H9 (cell line): ENCODE measurements around the gene COG2. TPM values are rescaled to one million over a fixed set of nuclear protein-coding genes. Genes with fewer than 3 reads are reported as not detected.

Source experiments
- DNase-seq: peaks from one replicate; pipeline ENCODE4 v3.0.0-alpha.2; 2017
- H2AFZ ChIP-seq: one replicate; pipeline ENCODE4 v1.6.1; 2013; ENCODE audit warnings: mild to moderate bottlenecking, low read length, control low read depth, moderate library complexity
- H2AK5ac ChIP-seq: 2 replicates; pipeline ENCODE4 v1.6.1; 2013; ENCODE audit warnings: low read length, control low read depth, mixed read lengths; ENCODE audit not compliant: insufficient read length
- H2BK120ac ChIP-seq: one replicate; pipeline ENCODE4 v1.6.1; 2013; ENCODE audit warnings: low read depth, mild to moderate bottlenecking, low read length, control low read depth, inconsistent platforms; ENCODE audit not compliant: poor library complexity, severe bottlenecking
- H2BK12ac ChIP-seq: 2 replicates; pipeline ENCODE4 v1.6.1; 2013; ENCODE audit warnings: low read length, control low read depth, mixed read lengths, low read depth; ENCODE audit not compliant: insufficient read length
- H2BK15ac ChIP-seq: 2 replicates; pipeline ENCODE4 v1.6.1; 2013; ENCODE audit warnings: low read depth, low read length, control low read depth
- H2BK20ac ChIP-seq: one replicate; pipeline ENCODE4 v1.6.1; 2013; ENCODE audit warnings: low read depth, mild to moderate bottlenecking, low read length, control low read depth, inconsistent platforms; ENCODE audit not compliant: poor library complexity, severe bottlenecking
- H2BK5ac ChIP-seq: 2 replicates; pipeline ENCODE4 v1.6.1; 2013; ENCODE audit warnings: low read length, control low read depth, mixed read lengths; ENCODE audit not compliant: insufficient read length
- H3K14ac ChIP-seq: 2 replicates; pipeline ENCODE4 v1.6.1; 2013; ENCODE audit warnings: low read length, control low read depth; ENCODE audit not compliant: insufficient read depth
- H3K18ac ChIP-seq: 2 replicates; pipeline ENCODE4 v1.6.1; 2013; ENCODE audit warnings: low read depth, mild to moderate bottlenecking, mixed read lengths, low read length, control low read depth; ENCODE audit not compliant: insufficient read length
- H3K23ac ChIP-seq: 2 replicates; pipeline ENCODE4 v1.6.1; 2013; ENCODE audit warnings: low read length, control low read depth, mixed read lengths, low read depth; ENCODE audit not compliant: insufficient read length
- H3K23me2 ChIP-seq: 2 replicates; pipeline ENCODE4 v1.6.1; 2013; ENCODE audit warnings: low read depth, mild to moderate bottlenecking, mixed read lengths, low read length, control low read depth; ENCODE audit not compliant: insufficient read length, poor library complexity, severe bottlenecking
- H3K27ac ChIP-seq: 2 replicates; pipeline ENCODE4 v1.5.1; 2013; ENCODE audit warnings: low read length, control low read depth, mixed read lengths, low read depth; ENCODE audit not compliant: insufficient read length
- H3K27me3 ChIP-seq: 2 replicates; pipeline ENCODE4 v1.6.1; 2013; ENCODE audit warnings: low read length, control low read depth, inconsistent platforms; ENCODE audit not compliant: insufficient read depth
- H3K4ac ChIP-seq: 2 replicates; pipeline ENCODE4 v1.6.1; 2013; ENCODE audit warnings: low read depth, mild to moderate bottlenecking, control low read depth, inconsistent platforms, low read length, moderate library complexity
- H3K4me1 ChIP-seq: 2 replicates; pipeline ENCODE4 v1.6.1; 2013; ENCODE audit warnings: low read length, control low read depth, inconsistent platforms; ENCODE audit not compliant: insufficient read depth
- H3K4me2 ChIP-seq: 2 replicates; pipeline ENCODE4 v1.6.1; 2013; ENCODE audit warnings: low read length, control low read depth, mixed read lengths; ENCODE audit not compliant: insufficient read length, insufficient read depth
- H3K56ac ChIP-seq: 2 replicates; pipeline ENCODE4 v1.6.1; 2013; ENCODE audit warnings: low read depth, mild to moderate bottlenecking, mixed read lengths, low read length, control low read depth; ENCODE audit not compliant: insufficient read length
- H3K79me1 ChIP-seq: 2 replicates; pipeline ENCODE4 v1.6.1; 2013; ENCODE audit warnings: low read depth, mild to moderate bottlenecking, moderate library complexity, low read length, control low read depth, inconsistent platforms; ENCODE audit not compliant: insufficient read depth, poor library complexity, severe bottlenecking
- H3K79me2 ChIP-seq: 2 replicates; pipeline ENCODE4 v1.6.1; 2013; ENCODE audit warnings: low read length, control low read depth, inconsistent platforms; ENCODE audit not compliant: insufficient read depth
- H3K9ac ChIP-seq: 2 replicates; pipeline ENCODE4 v1.6.1; 2013; ENCODE audit warnings: low read length, control low read depth, mixed read lengths; ENCODE audit not compliant: insufficient read length; ENCODE audit errors: extremely low read depth
- H3K9me3 ChIP-seq: one replicate; pipeline ENCODE4 v1.6.1; 2013; ENCODE audit warnings: low read depth, low read length, inconsistent platforms; ENCODE audit not compliant: control insufficient read depth
- H3T11ph ChIP-seq: one replicate; pipeline ENCODE4 v1.6.1; 2013; ENCODE audit warnings: mild to moderate bottlenecking, low read length, control low read depth, inconsistent platforms
- H4K20me1 ChIP-seq: one replicate; pipeline ENCODE4 v1.6.1; 2013; ENCODE audit not compliant: control insufficient read depth, insufficient read length, insufficient read depth
- H4K5ac ChIP-seq: 2 replicates; pipeline ENCODE4 v1.6.1; 2013; ENCODE audit warnings: low read depth, mild to moderate bottlenecking, mixed read lengths, low read length, control low read depth; ENCODE audit not compliant: insufficient read length
- H4K8ac ChIP-seq: replicated peaks from 2 replicates; pipeline ENCODE4 v1.6.1; 2013; ENCODE audit warnings: low read length, control low read depth, mixed read lengths, low read depth; ENCODE audit not compliant: insufficient read length
- H4K91ac ChIP-seq: 2 replicates; pipeline ENCODE4 v1.6.1; 2013; ENCODE audit warnings: low read depth, mild to moderate bottlenecking, moderate library complexity, mixed read lengths, low read length, control low read depth; ENCODE audit not compliant: insufficient read length
- H3K27ac Mint-ChIP-seq, 3 experiments: 2 replicates in 2 of 3; 3 replicates in 1 of 3; pipeline ENCODE4 v1.8.0; 2020 to 2021; ENCODE audit warnings: mixed read lengths in 3 of 3, mild to moderate bottlenecking in 1 of 3, moderate library complexity in 1 of 3
- H3K27me3 Mint-ChIP-seq: 2 replicates; pipeline ENCODE4 v1.8.0; 2021; ENCODE audit warnings: low read depth, mild to moderate bottlenecking, moderate library complexity, mixed read lengths
- H3K36me3 Mint-ChIP-seq, 3 experiments: 2 replicates in 2 of 3; 3 replicates in 1 of 3; pipeline ENCODE4 v1.8.0; 2020 to 2021; ENCODE audit warnings: low read depth in 3 of 3, mixed read lengths in 3 of 3; ENCODE audit not compliant: insufficient read depth in 1 of 3
- H3K4me1 Mint-ChIP-seq, 2 experiments: 2 replicates each; pipeline ENCODE4 v1.8.0; 2020; ENCODE audit warnings: mixed read lengths in 2 of 2
- H3K4me3 Mint-ChIP-seq, 2 experiments: 2 replicates in 1 of 2; 3 replicates in 1 of 2; pipeline ENCODE4 v1.8.0; 2020 to 2021; ENCODE audit warnings: mild to moderate bottlenecking in 2 of 2, mixed read lengths in 2 of 2, moderate library complexity in 1 of 2
- H3K9me3 Mint-ChIP-seq, 2 experiments: 2 replicates in 1 of 2; 3 replicates in 1 of 2; pipeline ENCODE4 v1.8.0; 2020; ENCODE audit warnings: mild to moderate bottlenecking in 2 of 2, mixed read lengths in 2 of 2, moderate library complexity in 1 of 2
- WGBS: extraction: QIAGEN DNeasy Blood & Tissue Kit; methylation state at CpG from one replicate; pipeline ENCODE4 v1.1.7; 2013; ENCODE audit warnings: missing lambda C conversion rate, low lambda C conversion rate, mixed read lengths; ENCODE audit not compliant: insufficient read length; ENCODE audit errors: extremely low coverage; 5-methylcytosine and 5-hydroxymethylcytosine counted together
- total RNA-seq: library from RNA; stranded (reverse); gene quantifications from 2 replicates; pipeline ENCODE4 v1.2.1, GENCODE V29; 2021
- TF ChIP-seq, protein P1 (sequence below): fragments of 200-600 bp; sonication (generic); conservative IDR thresholded peaks from 3 replicates; pipeline ENCODE4 v1.8.0; 2021; ENCODE audit warnings: antibody characterized with exemption, mild to moderate bottlenecking

COG2 gene
- total RNA-seq, 1 experiment from 2014 or later, result 42.2 TPM

DNA sequence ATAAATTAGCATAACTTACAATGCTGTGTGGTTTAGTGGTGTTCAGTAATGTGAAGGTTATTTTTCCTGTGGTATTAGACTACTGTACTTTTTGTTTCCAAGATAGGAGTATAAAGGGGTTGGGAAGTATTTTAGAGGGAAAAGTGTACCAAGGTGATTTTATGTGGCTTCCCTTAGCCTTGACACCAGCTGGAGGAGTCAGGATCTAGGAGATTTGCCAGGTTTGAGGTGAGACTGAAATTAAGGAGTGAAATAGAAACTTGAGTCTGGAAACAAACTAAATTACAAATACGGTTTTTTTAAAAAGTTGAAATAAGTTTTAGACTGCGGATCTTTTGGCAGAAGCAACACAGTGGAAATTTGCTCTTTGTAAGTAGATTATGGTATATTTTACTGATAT lies 32.3 kb downstream of the COG2 start:
- TF ChIP-seq, protein P1, sequence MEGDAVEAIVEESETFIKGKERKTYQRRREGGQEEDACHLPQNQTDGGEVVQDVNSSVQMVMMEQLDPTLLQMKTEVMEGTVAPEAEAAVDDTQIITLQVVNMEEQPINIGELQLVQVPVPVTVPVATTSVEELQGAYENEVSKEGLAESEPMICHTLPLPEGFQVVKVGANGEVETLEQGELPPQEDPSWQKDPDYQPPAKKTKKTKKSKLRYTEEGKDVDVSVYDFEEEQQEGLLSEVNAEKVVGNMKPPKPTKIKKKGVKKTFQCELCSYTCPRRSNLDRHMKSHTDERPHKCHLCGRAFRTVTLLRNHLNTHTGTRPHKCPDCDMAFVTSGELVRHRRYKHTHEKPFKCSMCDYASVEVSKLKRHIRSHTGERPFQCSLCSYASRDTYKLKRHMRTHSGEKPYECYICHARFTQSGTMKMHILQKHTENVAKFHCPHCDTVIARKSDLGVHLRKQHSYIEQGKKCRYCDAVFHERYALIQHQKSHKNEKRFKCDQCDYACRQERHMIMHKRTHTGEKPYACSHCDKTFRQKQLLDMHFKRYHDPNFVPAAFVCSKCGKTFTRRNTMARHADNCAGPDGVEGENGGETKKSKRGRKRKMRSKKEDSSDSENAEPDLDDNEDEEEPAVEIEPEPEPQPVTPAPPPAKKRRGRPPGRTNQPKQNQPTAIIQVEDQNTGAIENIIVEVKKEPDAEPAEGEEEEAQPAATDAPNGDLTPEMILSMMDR, result no peak

More for the DNA sequence above, 32.3 kb downstream of the COG2 start:
- Histone ChIP-seq H4K8ac (no peak overlapping the region), H4K20me1 (no peaks in the 10 kb centered on the region), H2AK5ac (no peak overlapping the region), H4K91ac (no peak overlapping the region), H3K14ac (no peak overlapping the region), H3K18ac (no peak overlapping the region), H3K9me3 (no peaks in the 10 kb centered on the region), H4K5ac (no peak overlapping the region), H3T11ph (no peak overlapping the region), H3K23ac (no peak overlapping the region), H3K79me1 (no peaks in the 10 kb centered on the region), H3K79me2 (no peaks in the 10 kb centered on the region), H3K23me2 (no peaks in the 10 kb centered on the region), H3K27me3 (no peaks in the 10 kb centered on the region), H2BK15ac (no peak overlapping the region), H3K4me2 (no peak overlapping the region), H3K27ac (no peak overlapping the region), H3K56ac (no peak overlapping the region), H2AFZ (no peak overlapping the region), H2BK12ac (no peak overlapping the region), H2BK20ac (no peak overlapping the region), H3K4me1 (no peaks in the 10 kb centered on the region), H3K9ac (no peak overlapping the region), H2BK5ac (no peak overlapping the region), H2BK120ac (no peak overlapping the region), H3K4ac (no peak overlapping the region)
- Mint-ChIP-seq H3K9me3 (no peaks in the 10 kb centered on the region), H3K36me3 (peaks cover 36 to 74% (median 72%) of the 10 kb centered on the region in 3 experiments; a peak in 6 of 7 replicates), H3K4me3 (no peak overlapping the region), H3K27me3 (no peaks in the 10 kb centered on the region), H3K27ac (no peak overlapping the region), H3K4me1 (no peaks in the 10 kb centered on the region)
- no peak for DNase-seq
- 100% methylated on average over 1 of the region's 2 CpGs for WGBS
